K562 treated with DMSO at 1 percent for 48 hours (cell line): ENCODE measurements around the gene PTH2. TPM values are rescaled to one million over a fixed set of nuclear protein-coding genes. Genes with fewer than 3 reads are reported as not detected.

Experiments used
- total RNA-seq: library from RNA; unstranded; fragments of 300-600 nt; gene quantifications from 2 replicates; pipeline ENCODE4 v1.2.3, GENCODE V29; 2022; ENCODE audit warnings: low replicate concordance; ENCODE audit errors: extremely low read depth

PTH2 gene, protein sequence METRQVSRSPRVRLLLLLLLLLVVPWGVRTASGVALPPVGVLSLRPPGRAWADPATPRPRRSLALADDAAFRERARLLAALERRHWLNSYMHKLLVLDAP
- total RNA-seq, result not detected in 2 replicates

DNA sequence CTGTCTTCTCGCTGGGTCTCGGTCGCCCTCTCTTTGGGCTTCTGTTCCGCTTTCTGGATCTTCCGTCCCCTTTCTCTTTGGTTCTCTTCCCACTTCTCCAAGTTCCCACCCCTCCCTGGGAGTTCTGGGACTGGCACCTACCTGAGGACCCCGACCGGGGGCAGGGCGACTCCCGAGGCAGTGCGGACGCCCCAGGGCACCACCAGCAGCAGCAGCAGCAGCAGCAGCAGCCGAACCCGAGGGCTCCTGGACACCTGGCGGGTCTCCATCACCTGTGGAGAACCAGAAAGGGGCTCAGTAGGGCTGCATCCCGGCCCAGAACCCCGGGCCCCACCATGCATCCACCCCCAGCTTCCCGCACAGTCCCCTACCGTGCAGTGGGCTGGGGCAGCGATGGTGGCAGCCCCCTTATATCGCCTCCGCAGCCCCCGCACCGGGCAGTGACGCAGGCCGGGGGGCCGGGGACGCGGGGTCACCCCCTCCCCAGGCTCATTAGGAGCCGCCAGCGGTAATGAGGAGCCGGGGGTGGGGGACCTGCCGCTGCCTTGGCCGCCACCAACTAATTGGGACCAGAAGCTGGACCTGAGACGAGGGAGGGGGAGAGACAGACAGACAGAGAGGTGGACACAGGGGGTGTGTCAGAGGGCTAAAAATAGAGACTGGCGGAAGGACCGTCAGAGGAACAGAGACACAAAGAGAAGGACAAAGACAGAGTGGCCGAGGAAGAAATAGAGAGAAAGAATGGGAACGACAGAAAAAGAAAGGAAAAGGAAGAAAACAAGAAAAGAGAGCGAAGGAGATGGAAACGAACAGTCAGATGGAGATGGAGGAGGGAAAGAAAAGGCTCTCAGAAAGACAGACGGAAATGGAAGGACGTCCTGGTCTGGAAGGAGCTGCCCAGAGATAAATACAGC lies at the start of gene PTH2:
Gene PTH2 (minus strand): TSS at position 371 of the 914 bp plus-strand sequence. CDS start 102 bp downstream, at position 269.

DNA sequence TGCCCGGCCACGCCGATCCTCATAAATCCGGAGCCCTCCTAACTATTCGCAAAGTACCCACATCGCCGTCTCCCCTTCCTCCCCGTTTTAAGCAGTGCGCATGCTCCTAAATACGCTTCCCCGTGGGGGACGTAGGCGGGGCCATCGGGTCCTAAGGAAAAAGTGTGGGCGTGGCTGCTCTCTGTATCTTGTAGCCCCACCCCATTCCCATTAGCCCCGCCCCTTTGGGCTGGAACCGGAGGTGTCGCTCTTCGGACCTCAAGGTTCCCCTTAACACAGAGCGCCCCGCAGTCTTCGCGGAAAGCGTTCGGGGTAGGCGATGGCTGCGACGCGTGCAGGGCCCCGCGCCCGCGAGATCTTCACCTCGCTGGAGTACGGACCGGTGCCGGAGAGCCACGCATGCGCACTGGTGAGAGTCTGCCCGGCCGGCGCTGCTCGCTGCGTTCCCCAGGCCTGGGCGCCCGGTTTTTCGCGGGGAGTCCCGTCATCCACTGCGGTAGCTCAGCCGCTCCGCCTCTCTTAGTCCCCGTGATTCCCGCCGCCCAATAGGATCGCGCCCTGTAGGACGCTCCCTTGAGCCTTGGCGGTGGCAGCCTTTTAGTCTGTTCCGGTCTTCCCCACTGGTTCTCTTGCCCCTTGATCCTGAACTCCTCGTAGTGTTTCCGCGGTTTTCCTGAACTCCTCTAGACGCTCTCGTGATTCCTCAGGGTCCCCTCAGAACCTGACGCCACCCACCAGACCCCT lies 29.9 kb upstream of the PTH2 start, which contains the start of gene ALDH16A1:
Gene ALDH16A1 (plus strand): TSS at position 213 of the 744 bp plus-strand sequence. CDS start 107 bp downstream, at position 320.

DNA sequence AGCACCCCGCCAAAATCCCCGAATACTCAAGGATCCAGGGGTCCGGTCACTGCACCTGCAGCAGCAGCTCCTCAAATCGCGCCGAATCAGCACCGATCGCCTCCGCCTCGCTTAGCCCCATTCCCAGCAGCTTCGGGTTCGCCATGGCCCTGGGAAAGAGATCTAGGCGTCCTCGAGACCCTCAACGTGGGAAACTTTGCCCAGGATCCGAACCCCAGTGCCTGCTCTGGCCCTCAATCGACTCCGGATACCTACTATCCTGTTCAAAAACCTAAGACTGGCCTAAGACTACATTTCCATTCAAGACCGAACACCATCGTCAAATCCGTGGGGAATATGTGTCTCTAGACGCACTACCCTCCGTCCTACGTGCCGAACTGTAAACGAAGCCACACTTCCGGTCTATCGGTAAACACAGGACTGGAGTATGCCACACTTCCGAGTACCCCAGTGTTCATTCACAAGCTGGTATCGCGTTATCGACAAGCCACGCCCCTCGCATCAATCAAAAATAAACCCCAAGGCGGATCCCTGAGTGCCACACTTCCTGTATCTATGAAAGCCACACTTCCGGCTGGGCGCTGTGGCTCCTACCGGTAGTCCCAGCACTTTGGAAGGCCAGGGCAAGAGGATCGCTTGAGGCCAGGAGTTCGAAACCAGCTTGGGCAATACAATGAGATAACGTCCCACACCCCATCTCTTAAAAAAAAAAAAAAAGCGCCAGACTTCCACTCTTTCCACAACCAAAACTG lies 28.4 kb upstream of the PTH2 start, which contains the start of gene PIH1D1:
Gene PIH1D1 (minus strand): TSS at position 385 of the 752 bp plus-strand sequence. CDS start 240 bp downstream, at position 145.

DNA sequence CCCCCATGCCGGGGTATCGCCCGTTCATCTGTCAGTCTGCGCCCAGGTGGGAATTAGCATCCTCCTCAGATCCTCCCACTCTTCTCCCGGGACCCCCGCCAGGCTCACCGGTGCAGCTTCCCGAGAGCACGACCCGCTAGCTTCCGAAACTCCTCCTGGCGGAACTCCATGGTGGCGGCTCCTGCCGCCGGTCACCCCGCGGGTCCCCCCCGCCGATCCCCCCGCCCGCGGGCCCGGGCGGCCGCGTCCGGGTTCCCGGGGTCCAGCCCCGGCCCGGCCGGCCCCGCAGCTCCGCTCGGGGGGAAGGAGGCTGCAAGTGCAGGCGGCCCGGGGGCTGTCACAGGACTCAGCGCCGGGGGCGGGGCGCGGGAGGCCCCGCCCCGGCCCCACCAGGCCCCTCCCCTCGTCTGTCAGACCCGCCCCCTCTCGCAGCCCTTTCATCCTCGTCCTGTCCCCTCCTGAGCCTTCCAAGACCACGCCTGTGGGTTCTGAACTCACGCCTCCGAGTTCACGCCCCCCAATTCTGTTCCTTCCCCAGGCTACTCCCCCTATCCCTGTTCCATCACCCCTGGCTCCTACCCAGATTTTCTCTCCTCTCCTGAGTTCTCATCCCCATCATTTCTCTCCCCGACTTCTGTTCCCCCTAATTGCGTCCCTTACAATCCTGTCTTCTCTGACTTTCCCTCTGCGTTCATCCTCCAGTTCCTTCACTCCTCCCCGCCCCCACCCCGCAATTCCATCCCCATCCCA lies 18.1 kb upstream of the PTH2 start, which contains the start of gene SLC17A7:
Gene SLC17A7 (minus strand): TSS at position 318 of the 750 bp plus-strand sequence. CDS start 148 bp downstream, at position 170.

DNA sequence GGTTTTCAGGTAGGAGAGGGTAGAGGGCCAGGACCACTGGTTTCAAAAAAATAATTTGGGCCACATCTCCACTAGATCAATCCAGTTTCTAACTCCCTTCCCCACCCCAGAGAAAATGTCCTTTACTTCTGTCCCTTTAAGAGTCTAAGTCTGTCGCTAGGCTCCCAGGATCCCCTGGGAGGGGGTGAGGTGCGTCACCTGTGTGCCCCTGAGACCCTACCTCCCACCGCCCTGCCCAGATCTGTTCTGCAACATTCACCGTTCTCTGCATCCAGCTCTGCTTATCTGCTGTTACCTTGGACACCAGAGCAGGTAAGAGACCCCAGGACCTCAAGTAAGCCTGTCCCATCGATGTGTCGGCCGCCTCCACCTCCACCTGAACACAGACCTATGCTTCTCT lies 1.9 kb upstream of the PTH2 start, which contains the start of gene GFY:
Gene GFY (plus strand): TSS at position 211 of the 400 bp plus-strand sequence. CDS start 1,043 bp downstream, outside the sequence.

DNA sequence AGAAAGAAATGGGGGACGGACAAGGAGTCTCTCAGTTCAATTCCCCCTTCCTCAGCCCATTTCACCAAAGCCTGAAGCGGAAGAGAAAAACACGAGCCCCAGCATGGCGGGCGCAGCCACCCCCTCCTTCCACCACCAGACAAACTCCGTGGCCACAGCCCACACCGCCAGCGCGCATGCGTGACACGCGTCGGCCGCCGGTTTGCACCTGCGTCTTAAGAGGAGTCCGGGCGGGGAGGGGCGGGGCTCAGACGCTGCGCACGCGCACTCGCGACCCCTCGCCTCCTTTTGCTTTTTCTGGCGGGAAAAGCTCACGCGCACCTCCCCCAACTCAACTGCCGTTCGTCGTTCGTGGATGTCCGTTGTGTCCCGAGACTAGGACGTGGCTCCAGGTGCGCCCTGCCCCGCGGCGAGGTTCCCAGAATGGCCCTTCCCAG lies 35.3 kb downstream of the PTH2 start, which contains the start of gene KASH5:
Gene KASH5 (plus strand): TSS at position 314 of the 437 bp plus-strand sequence. CDS start 2,635 bp downstream, outside the sequence.

Other genes starting within 250 kb of the PTH2 start
- not detected in 2 replicates for gene SLC6A16, start 98.2 kb downstream of the PTH2 start, total RNA-seq
- gene CD37, start 88.0 kb downstream of the PTH2 start, total RNA-seq, result not detected in 2 replicates
- gene TEAD2, start 61.0 kb downstream of the PTH2 start, total RNA-seq, result not detected in 2 replicates
- not detected in 2 replicates for gene DKKL1, start 59.6 kb downstream of the PTH2 start, total RNA-seq
- gene KASH5, start 35.2 kb downstream of the PTH2 start, total RNA-seq, result not detected in 2 replicates
- gene GFY, start 1.9 kb upstream of the PTH2 start, total RNA-seq, result not detected in 2 replicates
- not detected in 2 replicates for gene SLC17A7, start 18.1 kb upstream of the PTH2 start, total RNA-seq
- not detected in 2 replicates for gene PIH1D1, start 28.4 kb upstream of the PTH2 start, total RNA-seq
- gene ALDH16A1, start 29.8 kb upstream of the PTH2 start, total RNA-seq, result not detected in 2 replicates
- gene FLT3LG, start 50.8 kb upstream of the PTH2 start, total RNA-seq, result not detected in 2 replicates
- gene RPL13A, start 64.2 kb upstream of the PTH2 start, total RNA-seq, result 3,760 and 3,772 TPM in 2 replicates
- 2,330 TPM in 1 of 2 replicates, not detected in the other for gene RPS11, start 73.0 kb upstream of the PTH2 start, total RNA-seq
- gene FCGRT, start 89.2 kb upstream of the PTH2 start, total RNA-seq, result not detected in 2 replicates
- gene RCN3, start 104.6 kb upstream of the PTH2 start, total RNA-seq, result not detected in 2 replicates
- 906 TPM in 1 of 2 replicates, not detected in the other for gene NOSIP, start 157.1 kb upstream of the PTH2 start, total RNA-seq
- gene PRRG2, start 157.9 kb upstream of the PTH2 start, total RNA-seq, result not detected in 2 replicates
- gene PRR12, start 167.7 kb upstream of the PTH2 start, total RNA-seq, result not detected in 2 replicates
- not detected in 2 replicates for gene RRAS, start 216.7 kb upstream of the PTH2 start, total RNA-seq
- not detected in 2 replicates for gene SCAF1, start 218.8 kb upstream of the PTH2 start, total RNA-seq
- not detected in 2 replicates for gene IRF3, start 242.4 kb upstream of the PTH2 start, total RNA-seq
- gene BCL2L12, start 242.5 kb upstream of the PTH2 start, total RNA-seq, result not detected in 2 replicates